Breast epithelium (tissue), 4 donors: Measurements from ENCODE around the gene FANCC. TPM values are rescaled to one million over a fixed set of nuclear protein-coding genes. Genes with fewer than 3 reads are reported as not detected.

ENCODE experiments used
- DNase-seq, 2 donors: peaks; one replicate each; pipeline ENCODE4 v3.0.0-alpha.2; 2019; ENCODE audit warnings: low spot score in 2 of 2
- H3K27ac ChIP-seq, 2 donors: fragments of 200-600 bp; sonication (generic) in 1 of 2; one replicate each; pipeline ENCODE4 v1.5.1; 2016 to 2019; ENCODE audit warnings: mild to moderate bottlenecking in 1 of 2
- H3K27me3 ChIP-seq, 2 donors: fragments of 200-600 bp; sonication (generic) in 1 of 2; one replicate each; pipeline versions ENCODE4 v1.5.1 to v1.6.0; 2017 to 2019; ENCODE audit warnings: control low read depth in 1 of 2, mild to moderate bottlenecking in 1 of 2
- H3K36me3 ChIP-seq: fragments of 200-600 bp; one replicate; pipeline ENCODE4 v1.5.1; 2019
- H3K4me1 ChIP-seq, 2 donors: fragments of 200-600 bp; sonication (generic); one replicate each; pipeline ENCODE4 v1.5.1; 2016 to 2019; ENCODE audit warnings: control low read depth in 1 of 2
- H3K4me3 ChIP-seq, 3 donors: fragments of 200-600 bp; sonication (generic); 1 replicate in 2 of 3; 2 replicates in 1 of 3; pipeline ENCODE4 v1.5.1; 2016 to 2019; ENCODE audit warnings: mild to moderate bottlenecking in 3 of 3, moderate library complexity in 2 of 3
- H3K9me3 ChIP-seq, 2 donors: fragments of 200-600 bp; sonication (generic) in 1 of 2; one replicate each; pipeline ENCODE4 v1.5.1; 2016 to 2019; ENCODE audit warnings: control low read depth in 1 of 2
- POLR2A ChIP-seq: fragments of 450-650 bp; IDR thresholded peaks from one replicate; pipeline ENCODE4 v1.6.1; 2016; ENCODE audit warnings: antibody characterized with exemption, mild to moderate bottlenecking, moderate library complexity
- POLR2AphosphoS5 ChIP-seq, 3 donors: sonication (generic); formaldehyde crosslinking; IDR thresholded peaks; one replicate each; pipeline ENCODE4 v1.6.1; 2017; ENCODE audit warnings: antibody characterized with exemption in 3 of 3
- intact Hi-C: fragments of 100-400 bp; cut with DNase I; formaldehyde crosslinking; loops from one replicate; pipeline ENCODE4 v1.15.1; 2023; ENCODE audit warnings: low total_unique reads
- total RNA-seq, 3 donors: library from RNA; depleted of rRNA; stranded (reverse); fragments of >200 nt; gene quantifications; one replicate each; pipeline ENCODE4 v1.1.0, GENCODE V29; 2016
- TF ChIP-seq, protein P1 (sequence below), 3 donors: fragments of 450-650 bp; IDR thresholded peaks; one replicate each; pipeline ENCODE4 v1.5.1; 2016 to 2017; ENCODE audit warnings: antibody characterized with exemption in 3 of 3, mild to moderate bottlenecking in 3 of 3, moderate library complexity in 3 of 3

FANCC gene
- total RNA-seq, 3 donors from 2014 or later: 4.2 to 11.4 (median 9.2) TPM

DNA sequence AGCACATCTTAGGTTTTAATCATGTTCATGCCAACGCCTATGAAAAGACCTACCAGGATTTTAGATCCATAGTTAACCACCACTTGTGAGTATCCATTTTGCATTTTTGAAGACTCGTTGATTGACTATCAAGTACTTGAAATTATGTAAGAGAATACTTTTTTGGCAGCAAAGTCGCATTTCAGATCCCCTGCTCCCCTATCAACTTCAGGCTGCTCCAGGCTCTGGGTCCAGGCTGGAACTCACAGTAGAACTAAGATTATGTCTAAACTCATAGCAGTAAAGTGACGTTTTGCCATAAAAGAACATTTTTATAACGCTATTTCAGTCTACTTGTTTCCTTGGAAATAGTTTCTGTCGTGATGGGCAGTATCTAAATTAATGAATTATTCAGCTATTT, 267.7 kb downstream of the FANCC start:
- TF ChIP-seq, protein P1, sequence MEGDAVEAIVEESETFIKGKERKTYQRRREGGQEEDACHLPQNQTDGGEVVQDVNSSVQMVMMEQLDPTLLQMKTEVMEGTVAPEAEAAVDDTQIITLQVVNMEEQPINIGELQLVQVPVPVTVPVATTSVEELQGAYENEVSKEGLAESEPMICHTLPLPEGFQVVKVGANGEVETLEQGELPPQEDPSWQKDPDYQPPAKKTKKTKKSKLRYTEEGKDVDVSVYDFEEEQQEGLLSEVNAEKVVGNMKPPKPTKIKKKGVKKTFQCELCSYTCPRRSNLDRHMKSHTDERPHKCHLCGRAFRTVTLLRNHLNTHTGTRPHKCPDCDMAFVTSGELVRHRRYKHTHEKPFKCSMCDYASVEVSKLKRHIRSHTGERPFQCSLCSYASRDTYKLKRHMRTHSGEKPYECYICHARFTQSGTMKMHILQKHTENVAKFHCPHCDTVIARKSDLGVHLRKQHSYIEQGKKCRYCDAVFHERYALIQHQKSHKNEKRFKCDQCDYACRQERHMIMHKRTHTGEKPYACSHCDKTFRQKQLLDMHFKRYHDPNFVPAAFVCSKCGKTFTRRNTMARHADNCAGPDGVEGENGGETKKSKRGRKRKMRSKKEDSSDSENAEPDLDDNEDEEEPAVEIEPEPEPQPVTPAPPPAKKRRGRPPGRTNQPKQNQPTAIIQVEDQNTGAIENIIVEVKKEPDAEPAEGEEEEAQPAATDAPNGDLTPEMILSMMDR (IDR thresholded peaks at IDR 0.05): no peak
- TF ChIP-seq POLR2A (no peak), POLR2AphosphoS5 (IDR thresholded peaks at IDR 0.05) (no peak)
- intact Hi-C loops: no loop called here
- no peak for DNase-seq
- no peaks in the 10 kb centered on the region for H3K9me3 ChIP-seq
- H3K27me3 ChIP-seq: no peaks in the 10 kb centered on the region
- H3K4me1 ChIP-seq: no peaks in the 10 kb centered on the region
- no peak overlapping the region for H3K27ac ChIP-seq
- no peak overlapping the region for H3K4me3 ChIP-seq
- no peaks in the 10 kb centered on the region for H3K36me3 ChIP-seq

Other genes with a start within 250 kb of the FANCC start
- gene PTCH1, start 199.3 kb upstream of the FANCC start, total RNA-seq: 1 to 10 TPM; 6.6 to 9.9 (median 6.6) TPM